GM21360 (cell line): ENCODE data around the gene SUV39H1.

Source experiments
- ATAC-seq: cut with Tn5 transposase; IDR thresholded peaks from one replicate; pipeline ENCODE4 v1.9.1; 2021; ENCODE audit warnings: mild to moderate bottlenecking, moderate library complexity; ENCODE audit not compliant: unreplicated experiment

SUV39H1 gene

DNA sequence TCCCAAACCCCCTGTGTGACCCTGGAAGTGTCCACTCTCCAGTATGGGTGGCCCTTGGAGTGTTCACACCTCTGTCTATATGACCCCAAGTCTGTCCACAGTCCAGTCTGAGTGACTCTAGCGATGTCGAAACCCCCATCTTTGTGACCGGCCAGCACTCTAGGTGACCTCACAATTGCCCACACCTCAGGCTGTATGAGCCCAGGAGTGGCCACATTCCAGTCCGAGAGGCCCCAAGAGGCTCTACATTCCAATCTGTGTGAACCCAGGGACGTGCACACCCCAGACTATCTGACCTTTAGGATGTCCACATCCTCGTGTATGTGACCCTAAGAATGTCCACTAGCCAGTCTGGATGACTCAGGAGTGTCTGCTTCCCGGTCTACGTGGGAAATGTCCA lies 57.7 kb downstream of the SUV39H1 start:
- ATAC-seq = no peak
